Pancreas (tissue), 10 donors: ENCODE results near the gene LRRC37B. TPM values are rescaled to one million over a fixed set of nuclear protein-coding genes. Genes with fewer than 3 reads are reported as not detected.
"Not testable (repeated sequence)": the region's sequence is repeated elsewhere in the genome, so short reads cannot be mapped to it uniquely, and the experiment has no call there.

ENCODE experiments used
- ATAC-seq, 4 donors: fragments of 200-7000 bp; cut with Tn5 transposase; one replicate each; pipeline versions ENCODE4 v1.8.0 to v1.9.1; 2020; ENCODE audit warnings: mild to moderate bottlenecking in 4 of 4, moderate library complexity in 4 of 4
- DNase-seq, 6 donors: peaks; one replicate each; pipeline ENCODE4 v3.0.0-alpha.2; 2020
- FAIRE-seq: peaks from 2 replicates; lab custom pipeline; 2012; peaks lifted over from hg19 to GRCh38; lab: Jason Lieb, UNC
- H3K27ac ChIP-seq, 4 donors: fragments of 200-600 bp; sonication (generic); 1 replicate in 3 of 4; 2 replicates in 1 of 4; pipeline versions ENCODE4 v1.5.0 to v1.8.0; 2020
- H3K27me3 ChIP-seq, 4 donors: fragments of 200-600 bp; one replicate each; pipeline ENCODE4 v1.8.0; 2021
- H3K36me3 ChIP-seq, 3 donors: fragments of 200-600 bp; sonication (generic) in 1 of 3; one replicate each; pipeline versions ENCODE4 v1.5.0 to v1.8.0; 2020 to 2021
- H3K4me1 ChIP-seq, 3 donors: fragments of 200-600 bp; one replicate each; pipeline ENCODE4 v1.8.0; 2021
- H3K4me3 ChIP-seq, 4 donors: fragments of 200-600 bp; sonication (generic) in 2 of 4; one replicate each; pipeline versions ENCODE4 v1.5.0 to v1.8.0; 2020 to 2021
- H3K9me3 ChIP-seq, 4 donors: fragments of 200-600 bp; one replicate each; pipeline ENCODE4 v1.8.0; 2021
- CTCF ChIP-seq, 4 donors: fragments of 200-600 bp; sonication (generic) in 3 of 4; IDR thresholded peaks; one replicate each; pipeline versions ENCODE4 v1.5.0 to v1.8.0; 2021; ENCODE audit warnings: antibody characterized with exemption in 4 of 4
- WGBS, 2 donors: extraction: QIAGEN DNeasy Blood & Tissue Kit; methylation state at CpG; one replicate each; pipeline ENCODE4 v1.1.7; 2013; 5-methylcytosine and 5-hydroxymethylcytosine counted together
- intact Hi-C, 3 donors: fragments of 100-400 bp; cut with DNase I; formaldehyde crosslinking; loops; one replicate each; pipeline versions ENCODE4 v1.11.1 to v1.14.2; 2022
- polyA plus RNA-seq, 2 donors: library from polyadenylated mRNA; stranded (reverse); fragments of 200-250 nt; gene quantifications; one replicate each; pipeline ENCODE4 v1.2.3, GENCODE V29; 2013
- total RNA-seq, 6 donors: library from RNA; stranded (reverse); fragmentation: NEBNext Ultra II Directional in 4 of 6; extraction: Animal tissue kit (Norgen Biotek cat#: 25700) in 4 of 6; gene quantifications; one replicate each; pipeline versions ENCODE4 v1.2.1 to v1.2.4, GENCODE V29; 2021 to 2023
- donor health status: healthy with polysubstance abuse.
- donor health status: DM: no; HTN: no; CAD: no; lungs with moderate emphysema.
- donor health status: DM: no; HTN: no; CAD: no.
- donor health status: control.
- donor health status: control.
- donor health status: Bipolar disorder and iron deficiency.
- donor health status: DM: yes; HTN: yes; CAD: no.
- donor health status: DM: no; HTN: no; CAD: no.
- donor health status: DM: no; HTN: no; CAD: no.
- donor health status: DM: yes; HTN: yes; CAD: no.

Gene LRRC37B
- total and polyA plus RNA-seq, 8 donors, result 2.9 to 11.9 (median 5.9) TPM

- H3K36me3 ChIP-seq, intact Hi-C loops, DNase-seq, H3K4me1 ChIP-seq, FAIRE-seq, H3K27me3 ChIP-seq, H3K27ac ChIP-seq, H3K9me3 ChIP-seq: not testable (repeated sequence)
- ATAC-seq, result peak; percentile 71 to 88 (median 78)
- WGBS, 2 donors, result 5 to 8% methylated on average over 4 to 16 of the region's 39 CpGs
- H3K4me3 ChIP-seq, result peak overlapping the region in 2 of 4 donors; percentile 21 to 40
Measured at GRCh38 chr17:32084003-32084941, 77.1 kb downstream of the LRRC37B start.

GRCh38 chr17:32084942-32085829 is 78.0 kb downstream of the LRRC37B start:
- H3K36me3 ChIP-seq, intact Hi-C loops, H3K27ac ChIP-seq, DNase-seq, H3K4me1 ChIP-seq, H3K4me3 ChIP-seq, H3K9me3 ChIP-seq, H3K27me3 ChIP-seq, FAIRE-seq: not testable (repeated sequence)
- peak in 1 of 4 donors; percentile 40 for ATAC-seq
- WGBS, 2 donors, result 38 to 50% methylated on average over 10 to 24 of the region's 30 CpGs

- H3K9me3 ChIP-seq, DNase-seq, H3K27me3 ChIP-seq, H3K4me1 ChIP-seq, H3K36me3 ChIP-seq, FAIRE-seq, ATAC-seq, H3K4me3 ChIP-seq, H3K27ac ChIP-seq, intact Hi-C loops: not testable (repeated sequence)
- WGBS, 2 donors, result 90 to 94% methylated on average over 4 of the region's 4 CpGs
Measured at GRCh38 chr17:32086833-32087232, 79.7 kb downstream of the LRRC37B start.

- H3K27me3 ChIP-seq, ATAC-seq, H3K27ac ChIP-seq, FAIRE-seq, H3K4me3 ChIP-seq, intact Hi-C loops, DNase-seq, H3K9me3 ChIP-seq, H3K36me3 ChIP-seq, H3K4me1 ChIP-seq: not testable (repeated sequence)
- WGBS, 2 donors, result 76 to 94% methylated on average over 1 of the region's 1 CpG
Measured at GRCh38 chr17:32092062-32092461, 84.9 kb downstream of the LRRC37B start.

GRCh38 chr17:32099686-32100085 is 92.5 kb downstream of the LRRC37B start:
- intact Hi-C loops, result no loop called here
- Histone ChIP-seq H3K4me3 (no peak overlapping the region), H3K27ac (no peak overlapping the region), H3K9me3 (no peaks in the 10 kb centered on the region), H3K27me3 (no peaks in the 10 kb centered on the region), H3K4me1 (peaks cover 0 to 12% (median 7%) of the 10 kb centered on the region in 3 donors), H3K36me3 (no peaks in the 10 kb centered on the region)
- TF ChIP-seq CTCF (IDR thresholded peaks at IDR 0.05), result no peak
- DNase-seq, result no peak
- no peak for FAIRE-seq
- no peak for ATAC-seq
- 59 to 77% methylated on average over 2 of the region's 2 CpGs for WGBS, 2 donors

GRCh38 chr17:32100323-32100722 is 93.1 kb downstream of the LRRC37B start:
- H3K4me3 ChIP-seq, FAIRE-seq, H3K27me3 ChIP-seq, intact Hi-C loops, H3K36me3 ChIP-seq, H3K27ac ChIP-seq, DNase-seq, ATAC-seq, H3K9me3 ChIP-seq: not testable (repeated sequence)
- WGBS, 2 donors, result 70 to 85% methylated on average over 8 of the region's 8 CpGs
- H3K4me1 ChIP-seq, result peaks cover 0 to 12% (median 7%) of the 10 kb centered on the region in 3 donors
